ENCODE results near the gene FOXJ3.

FOXJ3 gene

GRCh38 chr1:42172381-42173133, 162.5 kb downstream of the FOXJ3 start:
- Mint-ChIP-seq H3K36me3 (ENCODE audit: low read depth) (peaks cover 3% of the 10 kb centered on the region), H3K27me3 (ENCODE audit: low read depth) (peaks cover under 1% of the 10 kb centered on the region), H3K4me1 (peaks cover 51% of the 10 kb centered on the region), H3K27ac (peak overlapping the region; percentile 19 to 56 (median 51)), H3K9me3 (no peaks in the 10 kb centered on the region), H3K4me3 (no peak overlapping the region)
- no peak for TF ChIP-seq CTCF (IDR thresholded peaks at IDR 0.05; ENCODE audit: unreplicated experiment in 3 of 3)

GRCh38 chr1:42171679-42172266, 163.3 kb downstream of the FOXJ3 start:
- Mint-ChIP-seq H3K36me3 (ENCODE audit: low read depth) (peaks cover 1% of the 10 kb centered on the region), H3K27me3 (ENCODE audit: low read depth) (peaks cover 4% of the 10 kb centered on the region), H3K4me3 (no peak overlapping the region), H3K9me3 (no peaks in the 10 kb centered on the region), H3K27ac (peak overlapping the region; percentile 19 to 56 (median 51)), H3K4me1 (peaks cover 44% of the 10 kb centered on the region)
- no peak for TF ChIP-seq CTCF (IDR thresholded peaks at IDR 0.05; ENCODE audit: unreplicated experiment in 3 of 3)

GRCh38 chr1:42170779-42171621, 164.0 kb downstream of the FOXJ3 start:
- Mint-ChIP-seq H3K36me3 (ENCODE audit: low read depth) (no peaks in the 10 kb centered on the region), H3K27ac (peak overlapping the region in 1 of 3 experiments; percentile 3), H3K4me3 (no peak overlapping the region), H3K9me3 (no peaks in the 10 kb centered on the region), H3K4me1 (peaks cover 45% of the 10 kb centered on the region), H3K27me3 (ENCODE audit: low read depth) (peaks cover 4% of the 10 kb centered on the region)
- TF ChIP-seq CTCF (IDR thresholded peaks at IDR 0.05; ENCODE audit: unreplicated experiment in 3 of 3) = no peak

- Mint-ChIP-seq H3K9me3 (no peaks in the 10 kb centered on the region), H3K4me1 (peaks cover 39% of the 10 kb centered on the region)
- TF ChIP-seq CTCF (IDR thresholded peaks at IDR 0.05; ENCODE audit: unreplicated experiment in 3 of 3) = no peak
Observed at GRCh38 chr1:42168763-42169162, 166.3 kb downstream of the FOXJ3 start.

GRCh38 chr1:42168391-42168670, 166.7 kb downstream of the FOXJ3 start:
- Mint-ChIP-seq H3K27ac (no peak overlapping the region), H3K4me3 (no peak overlapping the region), H3K36me3 (ENCODE audit: low read depth) (no peaks in the 10 kb centered on the region), H3K4me1 (peaks cover 35% of the 10 kb centered on the region), H3K9me3 (no peaks in the 10 kb centered on the region), H3K27me3 (ENCODE audit: low read depth) (peaks cover 6% of the 10 kb centered on the region)
- TF ChIP-seq CTCF (IDR thresholded peaks at IDR 0.05; ENCODE audit: unreplicated experiment in 3 of 3) = no peak

More at GRCh38 chr1:42168763-42169162, 166.3 kb downstream of the FOXJ3 start:
- Mint-ChIP-seq H3K36me3 (ENCODE audit: low read depth) (no peaks in the 10 kb centered on the region), H3K27ac (no peak overlapping the region), H3K27me3 (ENCODE audit: low read depth) (peaks cover 4% of the 10 kb centered on the region), H3K4me3 (no peak overlapping the region)

Measured in nephron (organoid).